Upper lobe of right lung (tissue), 1 donor: ENCODE measurements around the gene TANC1. TPM values are rescaled to one million over a fixed set of nuclear protein-coding genes. Genes with fewer than 3 reads are reported as not detected.
A peak's percentile ranks its signal among the peaks of the same experiment; 100 is the strongest.

Experiments
- ATAC-seq: fragments of 200-7000 bp; cut with Tn5 transposase; one replicate; pipeline ENCODE4 v1.9.1; 2020; ENCODE audit warnings: mild to moderate bottlenecking, moderate library complexity
- DNase-seq: peaks from one replicate; pipeline ENCODE4 v3.0.0-alpha.2; 2020
- H3K27ac ChIP-seq: fragments of 200-600 bp; one replicate; pipeline ENCODE4 v1.8.0; 2022
- H3K27me3 ChIP-seq: fragments of 200-600 bp; one replicate; pipeline ENCODE4 v1.8.0; 2022; ENCODE audit warnings: mild to moderate bottlenecking
- H3K36me3 ChIP-seq: fragments of 200-600 bp; one replicate; pipeline ENCODE4 v1.8.0; 2022
- H3K4me1 ChIP-seq: fragments of 200-600 bp; one replicate; pipeline ENCODE4 v1.8.0; 2022
- H3K4me3 ChIP-seq: fragments of 200-600 bp; one replicate; pipeline ENCODE4 v1.8.0; 2022; ENCODE audit warnings: mild to moderate bottlenecking
- H3K9me3 ChIP-seq: fragments of 200-600 bp; one replicate; pipeline ENCODE4 v1.8.0; 2022
- CTCF ChIP-seq: fragments of 200-600 bp; IDR thresholded peaks from one replicate; pipeline ENCODE4 v1.8.0; 2022; ENCODE audit warnings: antibody characterized with exemption
- intact Hi-C: fragments of 100-400 bp; cut with DNase I; formaldehyde crosslinking; loops from one replicate; pipeline ENCODE4 v1.11.0; 2022
- total RNA-seq: library from RNA; stranded (reverse); fragmentation: NEBNext Ultra II Directional; extraction: Animal tissue kit (Norgen Biotek cat#: 25700); gene quantifications from one replicate; pipeline ENCODE4 v1.2.1, GENCODE V29; 2021
- donor health status: DM: no; HTN: yes; CAD: no; lungs with severe emphysema.

Gene TANC1
- total RNA-seq, 1 donor from 2014 or later, result 60.4 TPM

- no peaks in the 10 kb centered on the region for H3K27me3 ChIP-seq
- DNase-seq, result no peak
- no peak overlapping the region for H3K4me3 ChIP-seq
- H3K27ac ChIP-seq, result no peak overlapping the region
- H3K9me3 ChIP-seq, result no peaks in the 10 kb centered on the region
- intact Hi-C loops, result no loop called here
- no peak for TF ChIP-seq CTCF
- ATAC-seq, result no peak
- H3K4me1 ChIP-seq, result peaks cover 27% of the 10 kb centered on the region
- peaks cover 14% of the 10 kb centered on the region for H3K36me3 ChIP-seq
Observed at GRCh38 chr2:159002462-159003111, 34.1 kb downstream of the TANC1 start.

GRCh38 chr2:159003555-159003954 lies 35.1 kb downstream of the TANC1 start:
- H3K36me3 ChIP-seq, result peaks cover 14% of the 10 kb centered on the region
- H3K4me1 ChIP-seq, result peaks cover 18% of the 10 kb centered on the region
- H3K27ac ChIP-seq, result no peak overlapping the region
- no peak overlapping the region for H3K4me3 ChIP-seq
- no peaks in the 10 kb centered on the region for H3K9me3 ChIP-seq
- no peaks in the 10 kb centered on the region for H3K27me3 ChIP-seq
- intact Hi-C loops, result no loop called here
- no peak for TF ChIP-seq CTCF
- ATAC-seq, result no peak
- DNase-seq, result no peak

- no peaks in the 10 kb centered on the region for H3K27me3 ChIP-seq
- no peak overlapping the region for H3K27ac ChIP-seq
- intact Hi-C loops, result no loop called here
Observed at GRCh38 chr2:159004849-159005248, 36.4 kb downstream of the TANC1 start.

GRCh38 chr2:159009940-159010339 lies 41.5 kb downstream of the TANC1 start:
- Histone ChIP-seq H3K4me1 (peaks cover 8% of the 10 kb centered on the region), H3K9me3 (peaks cover 3% of the 10 kb centered on the region), H3K27ac (no peak overlapping the region), H3K36me3 (no peaks in the 10 kb centered on the region), H3K4me3 (no peak overlapping the region), H3K27me3 (no peaks in the 10 kb centered on the region)
- TF ChIP-seq CTCF, result no peak
- DNase-seq (no peak), ATAC-seq (no peak)
- intact Hi-C loops, result no loop called here

More at GRCh38 chr2:159004849-159005248, 36.4 kb downstream of the TANC1 start:
- Histone ChIP-seq H3K4me3 (no peak overlapping the region), H3K36me3 (peaks cover 14% of the 10 kb centered on the region), H3K9me3 (no peaks in the 10 kb centered on the region), H3K4me1 (peaks cover 5% of the 10 kb centered on the region)
- ATAC-seq, result no peak
- TF ChIP-seq CTCF, result no peak
- no peak for DNase-seq

- peaks cover 6% of the 10 kb centered on the region for H3K9me3 ChIP-seq
- no peaks in the 10 kb centered on the region for H3K36me3 ChIP-seq
- H3K4me1 ChIP-seq, result peaks cover 8% of the 10 kb centered on the region
- TF ChIP-seq CTCF, result no peak
- H3K27ac ChIP-seq, result no peak overlapping the region
- ATAC-seq (peak; percentile 50), DNase-seq (no peak)
- no peak overlapping the region for H3K4me3 ChIP-seq
- intact Hi-C loops, result no loop called here
- H3K27me3 ChIP-seq, result no peaks in the 10 kb centered on the region
Observed at GRCh38 chr2:159010340-159010739, 41.9 kb downstream of the TANC1 start.

- ATAC-seq (no peak), DNase-seq (no peak)
- Histone ChIP-seq H3K4me1 (peaks cover 8% of the 10 kb centered on the region), H3K9me3 (peaks cover 12% of the 10 kb centered on the region), H3K27me3 (no peaks in the 10 kb centered on the region), H3K27ac (no peak overlapping the region), H3K36me3 (no peaks in the 10 kb centered on the region), H3K4me3 (no peak overlapping the region)
- intact Hi-C loops, result no loop called here
- TF ChIP-seq CTCF, result no peak
Observed at GRCh38 chr2:159010963-159011362, 42.5 kb downstream of the TANC1 start.
